Heart left ventricle (tissue), 16 donors: ENCODE data around the gene EMC10. TPM values are rescaled to one million over a fixed set of nuclear protein-coding genes. Genes with fewer than 3 reads are reported as not detected.
"Not testable (repeated sequence)": the region's sequence is repeated elsewhere in the genome, so short reads cannot be mapped to it uniquely, and the experiment has no call there.

ENCODE experiments used
- ATAC-seq, 4 donors: fragments of 200-7000 bp; cut with Tn5 transposase; one replicate each; pipeline ENCODE4 v1.9.1; 2020 to 2022; ENCODE audit warnings: moderate library complexity in 4 of 4, mild to moderate bottlenecking in 3 of 4, moderate number of reproducible peaks in 1 of 4
- DNase-seq, 5 donors: peaks; one replicate each; pipeline ENCODE4 v3.0.0-alpha.2; 2020
- H3K27ac ChIP-seq, 12 donors: fragments of 200-600 bp; sonication (generic) in 4 of 12; one replicate each; pipeline versions ENCODE4 v1.5.0 to v1.8.0; 2016 to 2022; ENCODE audit warnings: mild to moderate bottlenecking in 2 of 12
- H3K27me3 ChIP-seq, 9 donors: fragments of 200-600 bp; sonication (generic) in 2 of 9; one replicate each; pipeline versions ENCODE4 v1.5.1 to v1.8.0; 2016 to 2022; ENCODE audit warnings: mild to moderate bottlenecking in 3 of 9
- H3K36me3 ChIP-seq, 9 donors: fragments of 200-600 bp; sonication (generic) in 2 of 9; one replicate each; pipeline versions ENCODE4 v1.5.0 to v1.8.0; 2018 to 2022; ENCODE audit warnings: mild to moderate bottlenecking in 2 of 9
- H3K4me1 ChIP-seq, 12 donors: fragments of 200-600 bp; sonication (generic) in 4 of 12; one replicate each; pipeline versions ENCODE4 v1.5.0 to v1.8.0; 2016 to 2022; ENCODE audit warnings: mild to moderate bottlenecking in 3 of 12
- H3K4me3 ChIP-seq, 12 donors: fragments of 200-600 bp; sonication (generic) in 4 of 12; one replicate each; pipeline versions ENCODE4 v1.5.0 to v1.8.0; 2017 to 2022; ENCODE audit warnings: mild to moderate bottlenecking in 9 of 12, moderate library complexity in 4 of 12
- H3K9me3 ChIP-seq, 12 donors: fragments of 200-600 bp; sonication (generic) in 4 of 12; one replicate each; pipeline versions ENCODE4 v1.5.0 to v1.8.0; 2016 to 2022; ENCODE audit warnings: mild to moderate bottlenecking in 1 of 12
- CTCF ChIP-seq, 12 donors: fragments of 200-600 bp; sonication (generic) in 4 of 12; IDR thresholded peaks; one replicate each; pipeline versions ENCODE4 v1.5.0 to v1.8.0; 2018 to 2022; ENCODE audit warnings: antibody characterized with exemption in 12 of 12, mild to moderate bottlenecking in 5 of 12
- POLR2A ChIP-seq, 2 donors: fragments of 450-650 bp; IDR thresholded peaks; one replicate each; pipeline ENCODE4 v1.6.1; 2017; ENCODE audit warnings: antibody characterized with exemption in 2 of 2, mild to moderate bottlenecking in 2 of 2, moderate library complexity in 2 of 2
- WGBS, 4 donors: extraction: QIAGEN DNeasy Blood & Tissue Kit in 2 of 4; methylation state at CpG; one replicate each; pipeline versions ENCODE4 v1.1.5 to v1.1.7; 2013 to 2018; 5-methylcytosine and 5-hydroxymethylcytosine counted together
- intact Hi-C, 10 donors: fragments of 100-400 bp; cut with DNase I; formaldehyde crosslinking; loops; one replicate each; pipeline versions ENCODE4 v1.11.1 to v1.14.2; 2022
- polyA plus RNA-seq, 2 donors: library from polyadenylated mRNA; stranded (reverse); fragments of 200-250 nt; gene quantifications; one replicate each; pipeline ENCODE4 v1.2.3, GENCODE V29; 2013
- total RNA-seq, 9 donors: library from RNA; depleted of rRNA in 2 of 9; stranded (reverse); fragments of >200 nt in 2 of 9; fragmentation: NEBNext Ultra II Directional in 3 of 9; extraction: Animal tissue kit (Norgen Biotek cat#: 25700) in 3 of 9; gene quantifications; one replicate each; pipeline versions ENCODE4 v1.1.0 to v1.2.4, GENCODE V29; 2016 to 2023
- donor health status: ischemic (EF 13 %, LVEDD 7.1; RV severe dilation, severe dysfunction).
- donor health status: healthy with polysubstance abuse.
- donor health status: DM: no; HTN: yes; CAD: no.
- donor health status: DM: no; HTN: no; CAD: no.
- donor health status: ischemic (EF 25% LVEDD 6.9; RV normal size, moderate dysfunction).
- donor health status: ischemic (EF 25% LVEDD 5.7; RV mildly dilated, moderate dysfunction).
- donor health status: healthy.
- donor health status: DM: yes; HTN: yes; CAD: no.
- donor health status: ischemic (EF 35%, LVEDD 5.7; RV mildly dilated, moderate dysfunction).
- donor health status: nonischemic (EF 11% LVEDD 7.7; RV severe dilation, severe dysfunction).
- donor health status: DM: yes; HTN: yes; CAD: no.
- donor health status: PGD.
- donor health status: ischemic (EF 29% LVEDD 5.4; RV normal size, mild dysfunction).
- donor health status: nonischemic (EF 23%, LVEDD 6.1; RV moderate dilation, normal function).

Gene EMC10
- total and polyA plus RNA-seq, 11 donors: 72.8 to 138 (median 95.3) TPM

GRCh38 chr19:50435221-50435620 is 41.1 kb upstream of the EMC10 start:
- TF ChIP-seq CTCF (IDR thresholded peaks at IDR 0.05) (no peak), POLR2A (IDR thresholded peaks at IDR 0.05) (no peak)
- Histone ChIP-seq H3K4me3 (no peak overlapping the region), H3K27me3 (peaks cover 0 to 19% (median 11%) of the 10 kb centered on the region in 9 donors), H3K36me3 (no peaks in the 10 kb centered on the region), H3K27ac (no peak overlapping the region), H3K9me3 (no peaks in the 10 kb centered on the region), H3K4me1 (peaks cover 0 to 18% (median 10%) of the 10 kb centered on the region in 12 donors)
- WGBS, 4 donors: 76 to 83% (median 81%) methylated on average over 14 to 17 of the region's 17 CpGs
- ATAC-seq (no peak), DNase-seq (no peak)
- intact Hi-C loops: no loop called here

DNA sequence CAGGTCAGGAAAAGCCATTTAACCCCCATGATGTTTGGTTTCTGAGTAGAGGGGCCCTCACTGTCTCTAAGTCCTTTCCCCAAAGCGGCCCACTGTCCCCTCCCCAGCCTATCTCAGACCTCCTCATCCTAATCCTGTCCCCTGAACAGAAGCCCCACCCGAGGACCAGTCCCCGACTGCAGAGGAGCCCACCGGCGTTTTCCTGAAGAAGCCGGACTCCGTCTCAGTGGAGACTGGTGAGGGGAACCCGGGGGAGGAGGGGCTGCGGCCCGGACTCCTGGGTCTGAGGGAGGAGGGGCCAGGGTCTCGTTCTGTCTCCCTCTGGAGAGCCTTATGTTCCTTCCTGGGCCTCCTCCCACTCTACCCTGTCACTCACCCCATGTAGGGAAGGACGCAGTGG is 40.7 kb upstream of the EMC10 start:
- Histone ChIP-seq H3K36me3 (no peaks in the 10 kb centered on the region), H3K4me3 (no peak overlapping the region), H3K27ac (no peak overlapping the region), H3K27me3 (peaks cover 0 to 19% (median 11%) of the 10 kb centered on the region in 9 donors), H3K9me3 (no peaks in the 10 kb centered on the region), H3K4me1 (peaks cover 0 to 18% (median 10%) of the 10 kb centered on the region in 12 donors)
- ATAC-seq: no peak
- DNase-seq: no peak
- WGBS, 4 donors: 71 to 76% (median 73%) methylated on average over 9 to 12 of the region's 12 CpGs
- intact Hi-C loops: no loop called here
- TF ChIP-seq CTCF (IDR thresholded peaks at IDR 0.05) (no peak), POLR2A (IDR thresholded peaks at IDR 0.05) (no peak)

GRCh38 chr19:50437862-50438449 is 38.4 kb upstream of the EMC10 start:
- no peak for ATAC-seq
- Histone ChIP-seq H3K36me3 (no peaks in the 10 kb centered on the region), H3K4me1 (no peaks in the 10 kb centered on the region), H3K4me3 (no peak overlapping the region), H3K9me3 (no peaks in the 10 kb centered on the region), H3K27me3 (peaks cover 0 to 8% (median under 1%) of the 10 kb centered on the region in 9 donors), H3K27ac (no peak overlapping the region)
- TF ChIP-seq CTCF (IDR thresholded peaks at IDR 0.05): no peak
- TF ChIP-seq POLR2A (IDR thresholded peaks at IDR 0.05): no peak
- intact Hi-C loops: no loop called here
- WGBS, 4 donors: 88 to 92% (median 90%) methylated on average over 5 of the region's 5 CpGs
- no peak for DNase-seq

- H3K27me3 ChIP-seq, H3K27ac ChIP-seq, intact Hi-C loops, H3K4me1 ChIP-seq, ATAC-seq, H3K9me3 ChIP-seq, H3K4me3 ChIP-seq, DNase-seq, H3K36me3 ChIP-seq: not testable (repeated sequence)
- WGBS, 4 donors: 64 to 72% (median 67%) methylated on average over 2 of the region's 2 CpGs
These were observed 37.2 kb upstream of the EMC10 start for GRCh38 chr19:50439130-50439529.

GRCh38 chr19:50444059-50444458 is 32.2 kb upstream of the EMC10 start:
- H3K9me3 ChIP-seq: no peaks in the 10 kb centered on the region
- H3K4me3 ChIP-seq: no peak overlapping the region
- intact Hi-C loops: no loop called here
- no peaks in the 10 kb centered on the region for H3K4me1 ChIP-seq
- ATAC-seq (no peak), DNase-seq (no peak)
- 62 to 71% (median 67%) methylated on average over 1 of the region's 1 CpG for WGBS, 4 donors
- TF ChIP-seq POLR2A (IDR thresholded peaks at IDR 0.05) (no peak), CTCF (IDR thresholded peaks at IDR 0.05) (no peak)
- H3K27ac ChIP-seq: no peak overlapping the region
- H3K36me3 ChIP-seq: no peaks in the 10 kb centered on the region
- H3K27me3 ChIP-seq: no peaks in the 10 kb centered on the region
